Loucy (cell line): ENCODE measurements around the gene IMMT.
"Not testable (repeated sequence)": the region's sequence is repeated elsewhere in the genome, so short reads cannot be mapped to it uniquely, and the experiment has no call there.

Source experiments
- CTCF ChIP-seq: fragments of 200-600 bp; sonication (generic); conservative IDR thresholded peaks from 2 replicates; pipeline ENCODE4 v1.5.1; 2014; ENCODE audit warnings: mild to moderate bottlenecking, antibody characterized with exemption, low read length
- EZH2phosphoT487 ChIP-seq: fragments of 200-600 bp; IDR thresholded peaks from 2 replicates; pipeline ENCODE4 v1.6.1; 2018; ENCODE audit warnings: antibody characterized with exemption, mild to moderate bottlenecking, moderate library complexity, borderline replicate concordance

- not testable (repeated sequence) for TF ChIP-seq CTCF, EZH2phosphoT487
Observed at GRCh38 chr2:86228574-86228973, 33.3 kb upstream of the IMMT start.
